ENCODE measurements around the gene GRN.

GRN gene

DNA sequence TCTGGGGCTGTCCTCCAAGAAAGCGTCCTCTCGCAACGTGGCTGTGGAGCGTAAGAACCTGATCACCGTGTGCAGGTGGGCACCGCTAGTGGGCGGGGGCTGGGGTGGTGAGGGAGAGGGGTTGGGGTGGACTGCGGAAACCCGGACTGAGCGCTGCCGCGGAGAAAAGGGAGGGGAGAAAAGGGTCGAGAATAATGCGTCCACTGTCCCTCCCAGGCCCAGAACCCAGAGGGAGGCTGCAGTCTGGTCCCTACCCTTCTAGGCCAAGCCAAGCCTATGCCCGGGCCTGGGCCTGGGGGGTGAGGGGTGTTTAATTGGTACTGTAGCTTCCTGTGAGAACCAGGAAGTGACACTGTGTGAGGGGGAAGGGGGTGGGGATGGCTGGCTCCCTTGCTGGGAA is 36.2 kb upstream of the GRN start:
- TF ChIP-seq REST (IDR thresholded peaks at IDR 0.05; ENCODE audit: insufficient read depth in 1 of 2, low read depth in 2 of 2, low read length in 2 of 2) (0 out of 4 replicates have a peak, but pooled peaks of 1 of the 2 experiments have one; percentile 19), FOXP2 (optimal IDR thresholded peaks at IDR 0.05; ENCODE audit: borderline replicate concordance, extremely low read depth, extremely low read length, insufficient read depth) (no peak), TAF1 (IDR thresholded peaks at IDR 0.05; ENCODE audit: borderline replicate concordance, insufficient read depth, low read length) (no peak)

DNA sequence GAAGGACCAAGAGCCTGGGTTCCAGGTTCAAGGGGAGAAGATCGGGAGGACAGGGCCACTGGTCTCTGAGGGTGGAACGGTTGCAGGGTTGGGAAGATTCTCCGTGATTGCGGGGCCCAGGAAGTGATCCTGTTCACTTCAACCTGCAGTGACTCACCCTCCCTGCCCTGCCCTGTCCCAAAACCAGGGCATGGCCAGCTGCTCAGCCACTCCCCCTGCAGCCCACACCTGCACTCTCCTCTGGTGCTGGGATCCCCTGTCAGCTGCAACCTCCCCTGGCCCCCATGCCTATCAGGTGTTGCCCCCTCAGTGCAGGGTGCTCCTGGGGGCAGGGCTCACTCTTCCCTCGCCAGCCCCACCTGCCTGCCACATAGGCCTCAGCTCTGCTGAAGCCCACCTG is 35.6 kb upstream of the GRN start:
- TF ChIP-seq TAF1 (IDR thresholded peaks at IDR 0.05; ENCODE audit: borderline replicate concordance, insufficient read depth, low read length) (no peak), SIN3A (IDR thresholded peaks at IDR 0.05; ENCODE audit: borderline replicate concordance, insufficient read depth, low read length) (no peak), POLR2AphosphoS5 (IDR thresholded peaks at IDR 0.05; ENCODE audit: low read depth, low read length) (no peak), FOXP2 (optimal IDR thresholded peaks at IDR 0.05; ENCODE audit: borderline replicate concordance, extremely low read depth, extremely low read length, insufficient read depth) (no peak), REST (IDR thresholded peaks at IDR 0.05; ENCODE audit: insufficient read depth in 1 of 2, low read depth in 2 of 2, low read length in 2 of 2) (no peak)

- TF ChIP-seq REST (IDR thresholded peaks at IDR 0.05; ENCODE audit: insufficient read depth in 1 of 2, low read depth in 2 of 2, low read length in 2 of 2) (no peak), FOXP2 (optimal IDR thresholded peaks at IDR 0.05; ENCODE audit: borderline replicate concordance, extremely low read depth, extremely low read length, insufficient read depth) (no peak)
Observed at GRCh38 chr17:44310188-44310587, 34.9 kb upstream of the GRN start.

- TF ChIP-seq FOXP2 (optimal IDR thresholded peaks at IDR 0.05; ENCODE audit: borderline replicate concordance, extremely low read depth, extremely low read length, insufficient read depth) (no peak), REST (IDR thresholded peaks at IDR 0.05; ENCODE audit: insufficient read depth in 1 of 2, low read depth in 2 of 2, low read length in 2 of 2) (no peak), POLR2AphosphoS5 (IDR thresholded peaks at IDR 0.05; ENCODE audit: low read depth, low read length) (no peak), SIN3A (IDR thresholded peaks at IDR 0.05; ENCODE audit: borderline replicate concordance, insufficient read depth, low read length) (no peak), TAF1 (IDR thresholded peaks at IDR 0.05; ENCODE audit: borderline replicate concordance, insufficient read depth, low read length) (no peak)
Observed at GRCh38 chr17:44310609-44311376, 34.3 kb upstream of the GRN start.

Data from PFSK-1 (cell line).